D721Med (cell line): ENCODE results near the gene FBXO9.

Experiments used
- DNase-seq: peaks from one replicate; pipeline ENCODE4 v3.0.0; 2011; ENCODE audit warnings: low spot score; ENCODE audit not compliant: insufficient read length
- FAIRE-seq: peaks from 2 replicates; lab custom pipeline; 2011; peaks lifted over from hg19 to GRCh38; lab: Jason Lieb, UNC
- CTCF ChIP-seq: IDR thresholded peaks from 2 replicates; pipeline ENCODE4 v1.5.1; 2012; ENCODE audit warnings: mild to moderate bottlenecking, control low read depth; ENCODE audit not compliant: insufficient read depth; ENCODE audit errors: missing control alignments

The FBXO9 gene

GRCh38 chr6:53107091-53107490 lies 41.9 kb downstream of the FBXO9 start:
- DNase-seq (no peak), FAIRE-seq (no peak)
- no peak for TF ChIP-seq CTCF

DNA sequence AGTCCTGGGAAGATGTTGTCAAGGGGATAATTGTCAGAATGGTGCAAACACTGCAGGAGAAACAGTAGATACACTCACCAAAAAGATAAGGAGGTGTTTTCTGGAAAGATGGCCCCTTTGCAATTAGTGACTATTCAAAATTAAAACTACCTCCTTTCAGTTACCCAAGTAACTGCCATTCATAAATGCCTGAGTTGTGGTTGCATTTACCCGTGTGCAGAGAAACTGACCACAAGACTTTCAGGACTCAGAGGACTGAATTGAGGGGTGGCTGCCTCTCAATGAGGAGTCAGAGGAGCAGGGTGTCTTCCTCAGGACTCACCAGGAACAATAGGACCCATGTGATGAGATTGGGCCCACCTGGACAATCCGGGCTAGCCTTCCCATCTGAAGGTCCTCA lies 44.4 kb downstream of the FBXO9 start:
- no peak for FAIRE-seq
- no peak for DNase-seq
- no peak for TF ChIP-seq CTCF

- DNase-seq: no peak
- FAIRE-seq: no peak
- no peak for TF ChIP-seq CTCF
Measured at GRCh38 chr6:53111865-53112264, 46.7 kb downstream of the FBXO9 start.

- DNase-seq (no peak), FAIRE-seq (no peak)
Measured at GRCh38 chr6:53112404-53112803, 47.2 kb downstream of the FBXO9 start.

DNA sequence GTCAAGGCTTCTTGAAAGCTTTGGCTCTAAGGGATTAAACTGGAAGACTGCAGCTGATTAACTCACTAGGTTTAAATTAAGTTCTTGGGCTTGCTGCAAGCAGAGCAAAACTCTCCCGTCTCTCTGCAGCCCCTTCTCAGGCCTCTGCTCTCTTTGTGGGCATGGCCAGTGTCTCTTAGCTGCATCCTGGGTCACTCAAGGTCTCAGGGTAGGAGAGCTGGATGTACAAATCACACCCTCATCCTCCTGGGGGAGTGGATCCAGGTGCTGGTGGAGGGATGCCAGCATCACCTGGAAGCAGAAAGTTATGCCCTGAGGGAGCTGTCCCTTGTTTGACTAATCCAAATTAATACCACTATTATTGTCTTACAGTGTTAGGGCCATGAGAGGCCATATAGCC lies 47.7 kb downstream of the FBXO9 start:
- FAIRE-seq (no peak), DNase-seq (no peak)
- TF ChIP-seq CTCF: no peak

More at GRCh38 chr6:53112404-53112803, 47.2 kb downstream of the FBXO9 start:
- no peak for TF ChIP-seq CTCF

GRCh38 chr6:53113742-53114141 lies 48.5 kb downstream of the FBXO9 start:
- no peak for TF ChIP-seq CTCF
- FAIRE-seq (no peak), DNase-seq (no peak)

- no peak for DNase-seq
- TF ChIP-seq CTCF: no peak
- no peak for FAIRE-seq
Measured at GRCh38 chr6:53115113-53115512, 49.9 kb downstream of the FBXO9 start.
